Esophagus squamous epithelium (tissue), 5 donors: ENCODE measurements around the gene WWOX. TPM values are rescaled to one million over a fixed set of nuclear protein-coding genes. Genes with fewer than 3 reads are reported as not detected.

Source experiments
- DNase-seq: peaks from one replicate; lab custom pipeline; 2025; lab: John Stamatoyannopoulos, UW
- H3K27ac ChIP-seq, 4 donors: fragments of 200-600 bp; sonication (generic); one replicate each; pipeline ENCODE4 v1.5.1; 2016 to 2019; ENCODE audit warnings: mild to moderate bottlenecking in 1 of 4
- H3K27me3 ChIP-seq, 4 donors: fragments of 200-600 bp; sonication (generic); 1 replicate in 3 of 4; 2 replicates in 1 of 4; pipeline versions ENCODE4 v1.5.1 to v1.6.0; 2017 to 2021; ENCODE audit warnings: antibody characterized with exemption in 1 of 4
- H3K36me3 ChIP-seq, 3 donors: fragments of 200-600 bp; sonication (generic); one replicate each; pipeline ENCODE4 v1.5.1; 2016 to 2019
- H3K4me1 ChIP-seq, 3 donors: fragments of 200-600 bp; sonication (generic); one replicate each; pipeline ENCODE4 v1.5.1; 2017 to 2019
- H3K4me3 ChIP-seq, 4 donors: fragments of 200-600 bp; sonication (generic); 1 replicate in 3 of 4; 2 replicates in 1 of 4; pipeline ENCODE4 v1.5.1; 2016 to 2019; ENCODE audit warnings: mild to moderate bottlenecking in 2 of 4, moderate library complexity in 1 of 4
- H3K9me3 ChIP-seq, 3 donors: fragments of 200-600 bp; sonication (generic); one replicate each; pipeline ENCODE4 v1.5.1; 2016 to 2019
- CTCF ChIP-seq, 6 experiments: fragments of 450-650 bp in 4 of 6; fragments of 200-600 bp in 2 of 6; sonication (generic) in 2 of 6; IDR thresholded peaks; one replicate each; pipeline ENCODE4 v1.5.1; 2016 to 2019; ENCODE audit warnings: antibody characterized with exemption in 6 of 6, mild to moderate bottlenecking in 4 of 6, moderate library complexity in 4 of 6
- POLR2A ChIP-seq, 4 donors: fragments of 450-650 bp; IDR thresholded peaks; one replicate each; pipeline ENCODE4 v1.6.1; 2017; ENCODE audit warnings: antibody characterized with exemption in 4 of 4, mild to moderate bottlenecking in 4 of 4, moderate library complexity in 3 of 4
- WGBS, 2 donors: methylation state at CpG; one replicate each; pipeline ENCODE4 v1.1.5; 2018; 5-methylcytosine and 5-hydroxymethylcytosine counted together
- intact Hi-C: fragments of 100-400 bp; cut with DNase I; formaldehyde crosslinking; loops from one replicate; pipeline ENCODE4 v1.15.0; 2022
- total RNA-seq, 4 donors: library from RNA; depleted of rRNA; stranded (reverse); fragments of >200 nt; gene quantifications; one replicate each; pipeline ENCODE4 v1.1.0, GENCODE V29; 2016
- donor health status: DM: yes; HTN: yes; CAD: no.

Gene WWOX
- total RNA-seq, 4 donors from 2014 or later, result 20.9 to 31.1 (median 27.5) TPM

GRCh38 chr16:78970650-78971049 lies 871.2 kb downstream of the WWOX start:
- DNase-seq, result no peak
- H3K4me3 ChIP-seq, result no peak overlapping the region
- intact Hi-C loops, result no loop called here
- no peaks in the 10 kb centered on the region for H3K4me1 ChIP-seq
- 84 to 89% methylated on average over 2 of the region's 2 CpGs for WGBS, 2 donors
- no peaks in the 10 kb centered on the region for H3K9me3 ChIP-seq
- no peaks in the 10 kb centered on the region for H3K27me3 ChIP-seq
- no peak overlapping the region for H3K27ac ChIP-seq
- no peaks in the 10 kb centered on the region for H3K36me3 ChIP-seq
- TF ChIP-seq POLR2A (IDR thresholded peaks at IDR 0.05) (no peak), CTCF (IDR thresholded peaks at IDR 0.05) (no peak)

GRCh38 chr16:78972006-78972405 lies 872.6 kb downstream of the WWOX start:
- Histone ChIP-seq H3K27ac (no peak overlapping the region), H3K4me1 (no peaks in the 10 kb centered on the region), H3K36me3 (no peaks in the 10 kb centered on the region), H3K4me3 (no peak overlapping the region), H3K9me3 (no peaks in the 10 kb centered on the region), H3K27me3 (no peaks in the 10 kb centered on the region)
- TF ChIP-seq POLR2A (IDR thresholded peaks at IDR 0.05), result no peak
- TF ChIP-seq CTCF (IDR thresholded peaks at IDR 0.05), result no peak
- intact Hi-C loops, result no loop called here
- DNase-seq, result no peak
- 75 to 80% methylated on average over 6 to 8 of the region's 10 CpGs for WGBS, 2 donors

- no peaks in the 10 kb centered on the region for H3K9me3 ChIP-seq
- no peaks in the 10 kb centered on the region for H3K36me3 ChIP-seq
- H3K4me3 ChIP-seq, result peak overlapping the region in 1 of 4 donors; percentile 26
- H3K27me3 ChIP-seq, result no peaks in the 10 kb centered on the region
- no peak overlapping the region for H3K27ac ChIP-seq
- WGBS, 2 donors, result 66 to 78% methylated on average over 13 of the region's 13 CpGs
- no peaks in the 10 kb centered on the region for H3K4me1 ChIP-seq
- DNase-seq, result no peak
- TF ChIP-seq CTCF (IDR thresholded peaks at IDR 0.05) (no peak), POLR2A (IDR thresholded peaks at IDR 0.05) (no peak)
- intact Hi-C loops, result no loop called here
Measured at GRCh38 chr16:78972986-78973385, 873.5 kb downstream of the WWOX start.

GRCh38 chr16:78976212-78976611 lies 876.8 kb downstream of the WWOX start:
- TF ChIP-seq CTCF (IDR thresholded peaks at IDR 0.05), result no peak
- TF ChIP-seq POLR2A (IDR thresholded peaks at IDR 0.05), result no peak
- DNase-seq, result no peak
- Histone ChIP-seq H3K9me3 (no peaks in the 10 kb centered on the region), H3K36me3 (no peaks in the 10 kb centered on the region), H3K4me3 (no peak overlapping the region), H3K27ac (no peak overlapping the region), H3K27me3 (no peaks in the 10 kb centered on the region), H3K4me1 (no peaks in the 10 kb centered on the region)
- 92 to 94% methylated on average over 10 of the region's 10 CpGs for WGBS, 2 donors
- intact Hi-C loops, result no loop called here

- intact Hi-C loops, result no loop called here
- Histone ChIP-seq H3K36me3 (no peaks in the 10 kb centered on the region), H3K4me3 (no peak overlapping the region), H3K9me3 (no peaks in the 10 kb centered on the region), H3K27me3 (no peaks in the 10 kb centered on the region), H3K4me1 (peaks cover 0 to 14% (median 14%) of the 10 kb centered on the region in 3 donors), H3K27ac (no peak overlapping the region)
- WGBS, 2 donors, result 91 to 92% methylated on average over 6 of the region's 6 CpGs
- TF ChIP-seq POLR2A (IDR thresholded peaks at IDR 0.05), result no peak
- TF ChIP-seq CTCF (IDR thresholded peaks at IDR 0.05), result no peak
- DNase-seq, result no peak
Measured at GRCh38 chr16:78980825-78981224, 881.4 kb downstream of the WWOX start.
